Measurements from ENCODE around the gene PTMS.

Gene PTMS

GRCh38 chr12:6768437-6768914 lies 2.3 kb downstream of the PTMS start:
- TF ChIP-seq OSR1 (CRISPR knock-in tag; IDR thresholded peaks at IDR 0.05) (no peak), ISL1 (CRISPR knock-in tag; IDR thresholded peaks at IDR 0.05) (no peak), TCF4 (CRISPR knock-in tag; IDR thresholded peaks at IDR 0.05; ENCODE audit: borderline replicate concordance) (no peak), ZNF565 (CRISPR knock-in tag; conservative IDR thresholded peaks at IDR 0.05; ENCODE audit: low read depth) (no peak), ZNF8 (CRISPR knock-in tag; IDR thresholded peaks at IDR 0.05) (no peak)
- no peak for ATAC-seq

- ATAC-seq: peak; percentile 11; the same call in 1 of the 3 replicates
- no peak for TF ChIP-seq SNAI2 (CRISPR knock-in tag; IDR thresholded peaks at IDR 0.05)
- no peak for TF ChIP-seq RARB (CRISPR knock-in tag; IDR thresholded peaks at IDR 0.05)
- no peak for TF ChIP-seq ZNF8 (CRISPR knock-in tag; IDR thresholded peaks at IDR 0.05)
- TF ChIP-seq PPARA (CRISPR knock-in tag; IDR thresholded peaks at IDR 0.05; ENCODE audit: borderline replicate concordance): no peak
- TF ChIP-seq POU6F1 (CRISPR knock-in tag; IDR thresholded peaks at IDR 0.05; ENCODE audit: borderline replicate concordance, low read depth): no peak
- TF ChIP-seq ZC3H10 (CRISPR knock-in tag; IDR thresholded peaks at IDR 0.05): no peak
- TF ChIP-seq TOX (CRISPR knock-in tag; IDR thresholded peaks at IDR 0.05; ENCODE audit: borderline replicate concordance): no peak
- no peak for TF ChIP-seq ZNF565 (CRISPR knock-in tag; conservative IDR thresholded peaks at IDR 0.05; ENCODE audit: low read depth)
- no peak for TF ChIP-seq GLIS3 (CRISPR knock-in tag; IDR thresholded peaks at IDR 0.05)
- TF ChIP-seq BACH2 (CRISPR knock-in tag; IDR thresholded peaks at IDR 0.05; ENCODE audit: borderline replicate concordance): no peak
- no peak for TF ChIP-seq TCF4 (CRISPR knock-in tag; IDR thresholded peaks at IDR 0.05; ENCODE audit: borderline replicate concordance)
- TF ChIP-seq ZFP30 (CRISPR knock-in tag; IDR thresholded peaks at IDR 0.05): no peak
- no peak for TF ChIP-seq TSHZ2 (CRISPR knock-in tag; IDR thresholded peaks at IDR 0.05)
- TF ChIP-seq PATZ1 (CRISPR knock-in tag; IDR thresholded peaks at IDR 0.05; ENCODE audit: borderline replicate concordance): no peak
- TF ChIP-seq ISL1 (CRISPR knock-in tag; IDR thresholded peaks at IDR 0.05): no peak
These were observed 2.8 kb downstream of the PTMS start for GRCh38 chr12:6768990-6769389.

- TF ChIP-seq ZC3H10 (CRISPR knock-in tag; IDR thresholded peaks at IDR 0.05) (no peak), ARNTL (CRISPR knock-in tag; IDR thresholded peaks at IDR 0.05; ENCODE audit: borderline replicate concordance, low read depth) (no peak), ZNF8 (CRISPR knock-in tag; IDR thresholded peaks at IDR 0.05) (no peak), ZFP3 (CRISPR knock-in tag; IDR thresholded peaks at IDR 0.05) (no peak), RARB (CRISPR knock-in tag; IDR thresholded peaks at IDR 0.05) (no peak), ZFP30 (CRISPR knock-in tag; IDR thresholded peaks at IDR 0.05) (no peak), CSRNP3 (CRISPR knock-in tag; IDR thresholded peaks at IDR 0.05) (no peak), CREB5 (CRISPR knock-in tag; IDR thresholded peaks at IDR 0.05; ENCODE audit: low read depth) (no peak), SNAI2 (CRISPR knock-in tag; IDR thresholded peaks at IDR 0.05) (no peak), POU6F1 (CRISPR knock-in tag; IDR thresholded peaks at IDR 0.05; ENCODE audit: borderline replicate concordance, low read depth) (no peak), TSHZ2 (CRISPR knock-in tag; IDR thresholded peaks at IDR 0.05) (no peak)
- no peak for ATAC-seq
These were observed 3.5 kb downstream of the PTMS start for GRCh38 chr12:6769666-6770065.

All from SK-N-SH treated with all-trans-retinoic acid at 6 μM for 48 hours (cell line).